ENCODE data around the gene ARHGEF5.
"Not testable (repeated sequence)": the region's sequence is repeated elsewhere in the genome, so short reads cannot be mapped to it uniquely, and the experiment has no call there.

The ARHGEF5 gene

DNA sequence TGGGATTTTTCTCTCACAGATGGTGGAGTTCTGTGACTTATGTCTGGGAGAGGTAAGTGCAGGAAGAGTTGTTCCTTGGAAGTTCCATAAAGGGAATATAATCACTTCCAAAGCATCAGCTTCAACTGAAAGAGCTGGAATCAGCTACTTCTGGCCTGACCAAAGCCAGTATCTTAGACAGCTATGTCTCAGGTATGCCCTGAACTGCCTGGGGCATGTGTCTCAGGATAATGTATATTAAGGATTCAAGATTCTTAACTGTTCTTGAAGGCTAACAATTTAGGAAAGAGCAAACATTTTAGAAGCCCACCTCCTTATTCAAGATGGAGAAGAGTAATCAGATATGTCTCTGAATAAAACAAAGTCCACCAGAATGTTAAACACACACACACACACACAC, 60.7 kb downstream of the ARHGEF5 start:
- H3K9me2 ChIP-seq (replicated peaks; ENCODE audit: insufficient read depth, low read length) = no peaks in the 10 kb centered on the region
- no peak overlapping the region for H3K4me3 ChIP-seq (ENCODE audit: insufficient read depth, low read length, poor library complexity, severe bottlenecking)
- no peak overlapping the region for H3K9ac ChIP-seq (ENCODE audit: low read length)
- no peak overlapping the region for H3K4me2 ChIP-seq (ENCODE audit: low read depth, low read length, poor library complexity, severe bottlenecking)
- no peaks in the 10 kb centered on the region for H3K36me3 ChIP-seq (ENCODE audit: low read length)
- no peak overlapping the region for H2AFZ ChIP-seq (ENCODE audit: low read depth, low read length, severe bottlenecking)
- no peaks in the 10 kb centered on the region for H3F3A ChIP-seq (ENCODE audit: insufficient read depth)
- TF ChIP-seq, protein P1, sequence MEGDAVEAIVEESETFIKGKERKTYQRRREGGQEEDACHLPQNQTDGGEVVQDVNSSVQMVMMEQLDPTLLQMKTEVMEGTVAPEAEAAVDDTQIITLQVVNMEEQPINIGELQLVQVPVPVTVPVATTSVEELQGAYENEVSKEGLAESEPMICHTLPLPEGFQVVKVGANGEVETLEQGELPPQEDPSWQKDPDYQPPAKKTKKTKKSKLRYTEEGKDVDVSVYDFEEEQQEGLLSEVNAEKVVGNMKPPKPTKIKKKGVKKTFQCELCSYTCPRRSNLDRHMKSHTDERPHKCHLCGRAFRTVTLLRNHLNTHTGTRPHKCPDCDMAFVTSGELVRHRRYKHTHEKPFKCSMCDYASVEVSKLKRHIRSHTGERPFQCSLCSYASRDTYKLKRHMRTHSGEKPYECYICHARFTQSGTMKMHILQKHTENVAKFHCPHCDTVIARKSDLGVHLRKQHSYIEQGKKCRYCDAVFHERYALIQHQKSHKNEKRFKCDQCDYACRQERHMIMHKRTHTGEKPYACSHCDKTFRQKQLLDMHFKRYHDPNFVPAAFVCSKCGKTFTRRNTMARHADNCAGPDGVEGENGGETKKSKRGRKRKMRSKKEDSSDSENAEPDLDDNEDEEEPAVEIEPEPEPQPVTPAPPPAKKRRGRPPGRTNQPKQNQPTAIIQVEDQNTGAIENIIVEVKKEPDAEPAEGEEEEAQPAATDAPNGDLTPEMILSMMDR (IDR thresholded peaks at IDR 0.05; ENCODE audit: insufficient read depth, low read length, poor library complexity, severe bottlenecking) = no peak
- no peak for TF ChIP-seq EZH2phosphoT487 (conservative IDR thresholded peaks at IDR 0.05; ENCODE audit: low read length)
- H3K27ac ChIP-seq (ENCODE audit: low read depth, low read length) = no peak overlapping the region
- H4K20me1 ChIP-seq (ENCODE audit: low read depth, low read length) = no peaks in the 10 kb centered on the region
- H3K27me3 ChIP-seq (ENCODE audit: low read length) = no peaks in the 10 kb centered on the region
- H3K79me2 ChIP-seq (ENCODE audit: insufficient read depth, low read length) = no peaks in the 10 kb centered on the region
- no peaks in the 10 kb centered on the region for H3K9me3 ChIP-seq (ENCODE audit: insufficient read depth, low read length)

DNA sequence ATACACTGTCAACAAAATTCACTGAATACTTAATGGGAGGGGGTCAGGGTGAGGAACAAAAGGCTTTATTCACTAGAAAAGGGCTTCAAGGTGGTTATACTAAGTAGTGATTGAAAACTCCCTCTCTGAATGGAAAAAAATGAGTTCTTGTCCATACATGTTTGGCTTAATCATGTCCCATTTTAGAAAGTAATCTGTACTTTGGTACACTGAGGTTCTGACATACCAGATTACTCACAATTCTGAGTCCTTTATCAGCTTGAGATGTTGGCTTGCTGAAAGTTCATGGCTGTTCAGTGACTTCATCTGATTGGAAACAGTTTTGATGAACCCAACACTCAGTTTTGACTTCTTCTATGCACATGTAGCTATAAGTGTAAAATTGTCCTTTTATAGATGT, 61.1 kb downstream of the ARHGEF5 start:
- no peaks in the 10 kb centered on the region for H3K9me2 ChIP-seq (replicated peaks; ENCODE audit: insufficient read depth, low read length)
- no peak overlapping the region for H3K4me3 ChIP-seq (ENCODE audit: insufficient read depth, low read length, poor library complexity, severe bottlenecking)
- H3K9me3 ChIP-seq (ENCODE audit: insufficient read depth, low read length) = no peaks in the 10 kb centered on the region
- no peak overlapping the region for H3K4me2 ChIP-seq (ENCODE audit: low read depth, low read length, poor library complexity, severe bottlenecking)
- no peaks in the 10 kb centered on the region for H3K79me2 ChIP-seq (ENCODE audit: insufficient read depth, low read length)
- no peak overlapping the region for H3K27ac ChIP-seq (ENCODE audit: low read depth, low read length)
- no peaks in the 10 kb centered on the region for H3K36me3 ChIP-seq (ENCODE audit: low read length)
- H3K9ac ChIP-seq (ENCODE audit: low read length) = no peak overlapping the region
- H4K20me1 ChIP-seq (ENCODE audit: low read depth, low read length) = no peaks in the 10 kb centered on the region
- TF ChIP-seq EZH2phosphoT487 (conservative IDR thresholded peaks at IDR 0.05; ENCODE audit: low read length) = no peak
- TF ChIP-seq, protein P1 (IDR thresholded peaks at IDR 0.05; ENCODE audit: insufficient read depth, low read length, poor library complexity, severe bottlenecking) = no peak
- no peaks in the 10 kb centered on the region for H3K27me3 ChIP-seq (ENCODE audit: low read length)
- H2AFZ ChIP-seq (ENCODE audit: low read depth, low read length, severe bottlenecking) = no peak overlapping the region
- no peaks in the 10 kb centered on the region for H3F3A ChIP-seq (ENCODE audit: insufficient read depth)

DNA sequence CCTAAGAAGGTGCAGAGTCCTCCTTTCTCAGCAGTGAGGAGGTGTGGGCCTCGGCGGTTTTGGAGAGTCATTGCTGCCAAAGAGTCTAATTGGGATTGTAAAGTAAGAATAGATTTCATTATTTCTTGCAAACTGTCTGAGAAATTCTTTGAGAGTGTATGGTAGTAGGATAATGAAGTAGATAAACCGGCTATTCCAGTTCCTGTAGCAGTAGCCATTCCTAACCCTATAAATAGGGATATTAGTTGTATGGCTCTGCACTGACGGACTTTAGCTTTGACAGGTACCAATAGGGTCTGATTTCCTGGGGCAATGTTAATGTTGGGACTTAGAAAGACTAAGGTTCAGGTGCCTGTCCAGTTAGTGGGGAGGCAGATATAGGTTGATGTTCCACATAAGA, 63.7 kb downstream of the ARHGEF5 start:
- H3K27me3 ChIP-seq (ENCODE audit: low read length); H3K9me3 ChIP-seq (ENCODE audit: insufficient read depth, low read length); H3K36me3 ChIP-seq (ENCODE audit: low read length); H4K20me1 ChIP-seq (ENCODE audit: low read depth, low read length); H3K9me2 ChIP-seq (replicated peaks; ENCODE audit: insufficient read depth, low read length); H3F3A ChIP-seq (ENCODE audit: insufficient read depth); H3K9ac ChIP-seq (ENCODE audit: low read length); H3K27ac ChIP-seq (ENCODE audit: low read depth, low read length); H3K4me3 ChIP-seq (ENCODE audit: insufficient read depth, low read length, poor library complexity, severe bottlenecking); H3K4me2 ChIP-seq (ENCODE audit: low read depth, low read length, poor library complexity, severe bottlenecking); H3K79me2 ChIP-seq (ENCODE audit: insufficient read depth, low read length); H2AFZ ChIP-seq (ENCODE audit: low read depth, low read length, severe bottlenecking): not testable (repeated sequence)

DNA sequence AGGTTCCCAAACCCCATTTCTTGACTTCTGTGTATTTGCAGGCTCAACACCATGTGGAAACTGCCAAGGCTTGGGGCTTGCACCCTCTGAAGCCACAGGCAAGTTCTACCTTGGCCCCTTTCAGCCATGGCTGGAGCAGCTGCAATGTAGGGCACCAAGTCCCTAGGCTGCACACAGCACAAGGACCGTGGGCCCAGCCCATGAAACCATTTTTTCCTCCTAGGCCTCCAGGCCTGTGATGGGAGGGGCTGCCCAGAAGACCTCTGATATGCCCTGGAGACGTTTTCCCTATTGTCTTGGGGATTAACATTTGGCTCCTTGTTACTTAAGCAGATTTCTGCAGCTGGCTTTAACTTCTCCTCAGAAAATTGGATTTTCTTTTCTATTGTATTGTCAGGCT, 72.3 kb downstream of the ARHGEF5 start:
- H3K79me2 ChIP-seq (ENCODE audit: insufficient read depth, low read length); H3K27me3 ChIP-seq (ENCODE audit: low read length); H2AFZ ChIP-seq (ENCODE audit: low read depth, low read length, severe bottlenecking); H3K27ac ChIP-seq (ENCODE audit: low read depth, low read length); H3K4me2 ChIP-seq (ENCODE audit: low read depth, low read length, poor library complexity, severe bottlenecking); H3K9ac ChIP-seq (ENCODE audit: low read length); H3K4me3 ChIP-seq (ENCODE audit: insufficient read depth, low read length, poor library complexity, severe bottlenecking); H4K20me1 ChIP-seq (ENCODE audit: low read depth, low read length); H3K9me2 ChIP-seq (replicated peaks; ENCODE audit: insufficient read depth, low read length); H3K9me3 ChIP-seq (ENCODE audit: insufficient read depth, low read length); H3K36me3 ChIP-seq (ENCODE audit: low read length); H3F3A ChIP-seq (ENCODE audit: insufficient read depth): not testable (repeated sequence)

Data from SU-DHL-6 (cell line).